Panc1 (cell line): ENCODE results near the gene YIPF5. TPM values are rescaled to one million over a fixed set of nuclear protein-coding genes. Genes with fewer than 3 reads are reported as not detected.

Experiments
- ATAC-seq: fragments of 200-7000 bp; cut with Tn5 transposase; 2 replicates; pipeline ENCODE4 v1.9.1; 2020; ENCODE audit warnings: mild to moderate bottlenecking, moderate library complexity
- BruUV-seq: library from RNA; stranded (reverse); fragments of 400-500 nt; replicated peaks from 2 replicates; lab custom pipeline; 2021; lab: Mats Ljungman, UMichigan
- CTCF ChIA-PET: fragments of 300-600 bp; sonication (Branson Sonifier 250); formaldehyde crosslinking; loops from one replicate; lab custom pipeline; 2022; ENCODE audit warnings: antibody characterized with exemption; lab: Charles Lee
- POLR2A ChIA-PET: fragments of 300-600 bp; sonication (Branson Sonifier 250); formaldehyde crosslinking; loops from one replicate; lab custom pipeline; 2022; ENCODE audit warnings: antibody characterized with exemption; lab: Charles Lee
- DNase-seq: peaks from one replicate; pipeline ENCODE4 v3.0.0-alpha.2; 2010; ENCODE audit warnings: low read depth, low spot score
- H3K27ac ChIP-seq: 2 replicates; pipeline ENCODE4 v1.5.1; 2011; ENCODE audit warnings: mild to moderate bottlenecking, low read length, inconsistent platforms
- H3K27me3 ChIP-seq: fragments of 200-500 bp; sonication (Bioruptor generic); 2 replicates; pipeline ENCODE4 v1.6.0; 2014; ENCODE audit warnings: low read length, inconsistent platforms; ENCODE audit not compliant: control insufficient read depth, insufficient read depth
- H3K36me3 ChIP-seq: fragments of 200-500 bp; sonication (Bioruptor generic); 2 replicates; pipeline ENCODE4 v1.5.1; 2014; ENCODE audit warnings: inconsistent platforms, mild to moderate bottlenecking, low read length, moderate library complexity; ENCODE audit not compliant: control insufficient read depth, insufficient read depth
- H3K4me1 ChIP-seq: 2 replicates; pipeline ENCODE4 v1.5.1; 2011; ENCODE audit warnings: inconsistent platforms, mild to moderate bottlenecking, low read length, moderate library complexity; ENCODE audit not compliant: control insufficient read depth, insufficient read depth
- H3K4me3 ChIP-seq, 2 experiments: 2 replicates each; pipeline ENCODE4 v1.5.1; 2011 to 2012; ENCODE audit warnings: low read depth in 2 of 2, low read length in 2 of 2, mild to moderate bottlenecking in 2 of 2, inconsistent platforms in 1 of 2, moderate library complexity in 1 of 2
- H3K9me3 ChIP-seq: fragments of 200-500 bp; sonication (Bioruptor generic); 2 replicates; pipeline ENCODE4 v1.5.1; 2014; ENCODE audit warnings: low read depth, mild to moderate bottlenecking, inconsistent platforms, low read length, moderate library complexity; ENCODE audit not compliant: control insufficient read depth, insufficient read depth
- POLR2AphosphoS5 ChIP-seq: IDR thresholded peaks from 2 replicates; pipeline ENCODE4 v1.6.1; 2012; ENCODE audit warnings: mild to moderate bottlenecking, low read depth, low read length, moderate library complexity
- SIN3A ChIP-seq: IDR thresholded peaks from 2 replicates; pipeline ENCODE4 v1.6.1; 2012; ENCODE audit warnings: low read depth, mild to moderate bottlenecking, low read length, moderate library complexity, borderline replicate concordance; ENCODE audit not compliant: insufficient read depth
- TCF7L2 ChIP-seq: IDR thresholded peaks from 2 replicates; pipeline ENCODE4 v1.6.1; 2011; ENCODE audit warnings: mild to moderate bottlenecking, low read depth, low read length, inconsistent platforms
- in situ Hi-C: cut with HindIII; loops from 2 replicates; pipeline ENCODE4 v1.10.0; 2016; ENCODE audit warnings: low sequenced_read_pairs, low pct_unique_long_range_greater_than_20kb
- intact Hi-C: fragments of 100-400 bp; cut with micrococcal nuclease; formaldehyde crosslinking; loops from one replicate; pipeline ENCODE4 v1.10.0; 2022; ENCODE audit not compliant: unreplicated experiment
- total RNA-seq: library from RNA; stranded (reverse); gene quantifications from one replicate; pipeline ENCODE4 v1.2.1, GENCODE V29; 2021; ENCODE audit not compliant: unreplicated experiment
- TF ChIP-seq, protein P1 (sequence below), 2 experiments: IDR thresholded peaks; 2 replicates each; pipeline ENCODE4 v1.6.1; 2011 to 2012; ENCODE audit warnings: low read depth in 2 of 2, control low read depth in 1 of 2, low read length in 1 of 2, mild to moderate bottlenecking in 1 of 2, moderate library complexity in 1 of 2; ENCODE audit not compliant: insufficient read depth in 1 of 2
- TF ChIP-seq, protein P2 (sequence below): fragments of 450-650 bp; IDR thresholded peaks from 2 replicates; pipeline ENCODE4 v1.5.1; 2017; ENCODE audit warnings: mild to moderate bottlenecking

The YIPF5 gene
- total RNA-seq, 1 experiment from 2014 or later = 43.4 TPM

DNA sequence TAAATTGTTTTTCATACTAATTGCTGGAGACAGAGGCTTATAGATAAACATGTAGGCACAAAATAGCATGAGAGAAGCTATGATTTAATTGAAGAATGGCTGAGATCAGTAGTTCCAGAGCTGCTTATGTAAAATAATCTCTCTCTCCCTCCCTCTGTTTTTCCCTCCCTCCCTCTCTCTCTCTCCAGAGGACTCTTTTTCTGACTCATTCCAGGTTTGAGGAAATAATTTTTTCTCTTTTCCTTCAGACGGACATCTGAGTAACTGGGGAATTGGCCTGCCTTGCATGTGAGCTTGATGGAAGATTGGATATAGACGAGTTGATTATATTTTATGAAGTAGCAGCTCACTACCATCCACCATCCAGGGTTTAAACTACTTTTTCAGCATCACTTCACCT lies 35.7 kb upstream of the YIPF5 start:
- intact Hi-C loops (loop anchor here (10.0 kb wide), 1 partner anchor 189 kb away; no protein-coding TSS in a partner anchor), in situ Hi-C loops (no loop called here)
- no peak overlapping the region for H3K27ac ChIP-seq
- H3K4me3 ChIP-seq = no peak overlapping the region
- BruUV-seq = no TSS peak
- no peak for ATAC-seq
- DNase-seq = no peak
- no peaks in the 10 kb centered on the region for H3K36me3 ChIP-seq
- H3K27me3 ChIP-seq = peaks cover 43% of the 10 kb centered on the region
- ChIA-PET POLR2A (no interaction called here), CTCF (interaction anchor here (0.6 kb wide), 1 partner anchor 8 kb away, joined by 3 read pairs; no protein-coding TSS in a partner anchor)
- TF ChIP-seq, protein P1, sequence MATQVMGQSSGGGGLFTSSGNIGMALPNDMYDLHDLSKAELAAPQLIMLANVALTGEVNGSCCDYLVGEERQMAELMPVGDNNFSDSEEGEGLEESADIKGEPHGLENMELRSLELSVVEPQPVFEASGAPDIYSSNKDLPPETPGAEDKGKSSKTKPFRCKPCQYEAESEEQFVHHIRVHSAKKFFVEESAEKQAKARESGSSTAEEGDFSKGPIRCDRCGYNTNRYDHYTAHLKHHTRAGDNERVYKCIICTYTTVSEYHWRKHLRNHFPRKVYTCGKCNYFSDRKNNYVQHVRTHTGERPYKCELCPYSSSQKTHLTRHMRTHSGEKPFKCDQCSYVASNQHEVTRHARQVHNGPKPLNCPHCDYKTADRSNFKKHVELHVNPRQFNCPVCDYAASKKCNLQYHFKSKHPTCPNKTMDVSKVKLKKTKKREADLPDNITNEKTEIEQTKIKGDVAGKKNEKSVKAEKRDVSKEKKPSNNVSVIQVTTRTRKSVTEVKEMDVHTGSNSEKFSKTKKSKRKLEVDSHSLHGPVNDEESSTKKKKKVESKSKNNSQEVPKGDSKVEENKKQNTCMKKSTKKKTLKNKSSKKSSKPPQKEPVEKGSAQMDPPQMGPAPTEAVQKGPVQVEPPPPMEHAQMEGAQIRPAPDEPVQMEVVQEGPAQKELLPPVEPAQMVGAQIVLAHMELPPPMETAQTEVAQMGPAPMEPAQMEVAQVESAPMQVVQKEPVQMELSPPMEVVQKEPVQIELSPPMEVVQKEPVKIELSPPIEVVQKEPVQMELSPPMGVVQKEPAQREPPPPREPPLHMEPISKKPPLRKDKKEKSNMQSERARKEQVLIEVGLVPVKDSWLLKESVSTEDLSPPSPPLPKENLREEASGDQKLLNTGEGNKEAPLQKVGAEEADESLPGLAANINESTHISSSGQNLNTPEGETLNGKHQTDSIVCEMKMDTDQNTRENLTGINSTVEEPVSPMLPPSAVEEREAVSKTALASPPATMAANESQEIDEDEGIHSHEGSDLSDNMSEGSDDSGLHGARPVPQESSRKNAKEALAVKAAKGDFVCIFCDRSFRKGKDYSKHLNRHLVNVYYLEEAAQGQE (IDR thresholded peaks at IDR 0.05; ENCODE audit: insufficient read depth in 1 of 2, low read depth in 2 of 2, low read length in 1 of 2) = no peak
- TF ChIP-seq, protein P2, sequence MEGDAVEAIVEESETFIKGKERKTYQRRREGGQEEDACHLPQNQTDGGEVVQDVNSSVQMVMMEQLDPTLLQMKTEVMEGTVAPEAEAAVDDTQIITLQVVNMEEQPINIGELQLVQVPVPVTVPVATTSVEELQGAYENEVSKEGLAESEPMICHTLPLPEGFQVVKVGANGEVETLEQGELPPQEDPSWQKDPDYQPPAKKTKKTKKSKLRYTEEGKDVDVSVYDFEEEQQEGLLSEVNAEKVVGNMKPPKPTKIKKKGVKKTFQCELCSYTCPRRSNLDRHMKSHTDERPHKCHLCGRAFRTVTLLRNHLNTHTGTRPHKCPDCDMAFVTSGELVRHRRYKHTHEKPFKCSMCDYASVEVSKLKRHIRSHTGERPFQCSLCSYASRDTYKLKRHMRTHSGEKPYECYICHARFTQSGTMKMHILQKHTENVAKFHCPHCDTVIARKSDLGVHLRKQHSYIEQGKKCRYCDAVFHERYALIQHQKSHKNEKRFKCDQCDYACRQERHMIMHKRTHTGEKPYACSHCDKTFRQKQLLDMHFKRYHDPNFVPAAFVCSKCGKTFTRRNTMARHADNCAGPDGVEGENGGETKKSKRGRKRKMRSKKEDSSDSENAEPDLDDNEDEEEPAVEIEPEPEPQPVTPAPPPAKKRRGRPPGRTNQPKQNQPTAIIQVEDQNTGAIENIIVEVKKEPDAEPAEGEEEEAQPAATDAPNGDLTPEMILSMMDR = no peak
- TF ChIP-seq SIN3A = no peak
- no peak for TF ChIP-seq POLR2AphosphoS5
- no peak for TF ChIP-seq TCF7L2
- H3K9me3 ChIP-seq = no peaks in the 10 kb centered on the region
- H3K4me1 ChIP-seq = no peaks in the 10 kb centered on the region

DNA sequence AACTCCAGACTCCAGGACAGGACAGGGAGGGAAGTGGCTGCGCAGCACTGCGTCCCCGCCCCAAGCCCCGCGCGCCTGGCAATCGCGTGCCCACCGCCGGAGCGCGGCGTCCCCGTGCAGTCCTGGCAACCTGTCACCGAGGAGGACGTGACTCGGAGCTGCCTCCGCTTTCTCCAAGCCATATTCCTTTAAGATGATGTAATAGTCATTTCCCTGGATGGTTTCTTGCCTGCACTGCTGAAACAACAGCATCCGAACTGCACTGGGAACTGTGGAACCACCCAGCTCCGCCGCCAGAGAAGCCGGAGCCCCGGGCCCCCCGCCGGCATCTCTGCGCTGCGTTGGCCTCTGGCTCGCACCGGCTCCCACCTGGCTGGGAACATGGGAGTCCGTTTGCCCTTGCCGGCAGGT lies 34.7 kb upstream of the YIPF5 start:
- ATAC-seq = peak; percentile 59; the same call in 1 of the 2 replicates
- Histone ChIP-seq H3K36me3 (no peaks in the 10 kb centered on the region), H3K9me3 (no peaks in the 10 kb centered on the region), H3K27me3 (peaks cover 39% of the 10 kb centered on the region), H3K4me1 (no peaks in the 10 kb centered on the region), H3K4me3 (peak overlapping the region; percentile 11 to 26), H3K27ac (no peak overlapping the region)
- CTCF ChIA-PET = no interaction called here
- TF ChIP-seq SIN3A (no peak), POLR2AphosphoS5 (no peak), TCF7L2 (no peak)
- TF ChIP-seq, protein P1 (IDR thresholded peaks at IDR 0.05; ENCODE audit: insufficient read depth in 1 of 2, low read depth in 2 of 2, low read length in 1 of 2) = no peak
- TF ChIP-seq, protein P2 = no peak
- in situ Hi-C loops (no loop called here), intact Hi-C loops (loop anchor here (10.0 kb wide), 1 partner anchor 190 kb away; no protein-coding TSS in a partner anchor)
- POLR2A ChIA-PET = no interaction called here
- no peak for DNase-seq
- BruUV-seq = no TSS peak
